HuH-7.5 (cell line): ENCODE data around the gene ANKRD10.

Experiments used
- DNase-seq: peaks from one replicate; pipeline ENCODE4 v3.0.0; 2011; ENCODE audit warnings: low spot score

The ANKRD10 gene

GRCh38 chr13:110944968-110945927 lies 30.4 kb upstream of the ANKRD10 start:
- DNase-seq = no peak

- DNase-seq = peak; percentile 29
Observed at GRCh38 chr13:110944121-110944967, 29.5 kb upstream of the ANKRD10 start.

DNA sequence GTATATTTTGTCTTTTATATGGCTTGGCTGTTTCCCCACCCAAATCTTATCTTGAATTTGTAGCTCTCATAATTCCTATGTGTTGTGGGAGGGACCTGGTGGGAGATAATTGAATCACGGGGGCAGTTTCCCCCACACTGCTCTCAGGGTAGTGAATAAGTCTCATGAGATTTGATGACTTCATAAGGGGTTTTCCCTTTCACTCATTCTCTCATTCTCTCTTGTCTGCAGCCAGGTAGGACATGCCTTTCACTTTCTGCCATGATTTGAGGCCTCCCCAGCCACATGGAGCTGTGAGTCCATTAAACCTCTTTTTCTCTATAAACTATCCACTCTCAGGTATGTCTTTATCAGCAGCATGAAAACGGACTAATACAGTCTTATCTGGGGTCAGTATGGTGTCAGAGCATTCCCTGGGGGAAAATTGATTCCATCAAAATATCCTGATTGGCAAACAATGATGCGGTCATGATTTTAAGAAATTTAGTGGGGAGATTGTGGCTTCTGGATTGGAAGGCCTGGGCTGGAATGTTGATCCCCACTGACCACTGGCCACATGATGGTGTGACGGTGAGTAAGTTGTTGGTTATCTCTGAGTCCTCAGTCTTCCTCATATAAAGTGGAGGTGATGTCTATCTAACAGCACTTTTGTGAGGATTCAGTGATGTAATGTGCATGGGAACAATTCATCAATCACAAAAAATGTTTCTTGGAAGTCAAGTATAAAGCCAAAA lies 27.5 kb upstream of the ANKRD10 start:
- no peak for DNase-seq

GRCh38 chr13:110938662-110939421 lies 24.0 kb upstream of the ANKRD10 start:
- DNase-seq = no peak

- DNase-seq = no peak
Observed at GRCh38 chr13:110937511-110938285, 22.8 kb upstream of the ANKRD10 start.

DNA sequence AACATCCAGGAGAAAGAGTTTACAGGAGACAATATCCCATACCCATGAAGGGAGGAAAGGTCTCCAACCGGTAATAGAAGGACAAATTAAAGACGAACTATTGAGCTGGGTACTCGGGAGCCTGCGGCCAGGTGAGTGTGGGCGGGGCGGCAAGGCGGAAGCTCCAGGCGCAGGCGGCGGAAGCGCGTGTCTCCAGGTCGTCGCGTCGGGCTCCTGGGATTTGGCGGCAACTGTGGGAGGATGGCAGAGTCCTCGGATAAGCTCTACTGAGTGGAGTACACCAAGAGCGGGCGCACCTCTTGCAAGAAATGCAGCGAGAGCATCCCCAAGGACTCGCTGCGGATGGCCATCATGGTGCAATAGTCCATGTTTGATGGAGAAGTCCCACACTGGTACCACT lies 21.6 kb upstream of the ANKRD10 start:
- no peak for DNase-seq

- no peak for DNase-seq
Observed at GRCh38 chr13:110932588-110932987, 17.7 kb upstream of the ANKRD10 start.

DNA sequence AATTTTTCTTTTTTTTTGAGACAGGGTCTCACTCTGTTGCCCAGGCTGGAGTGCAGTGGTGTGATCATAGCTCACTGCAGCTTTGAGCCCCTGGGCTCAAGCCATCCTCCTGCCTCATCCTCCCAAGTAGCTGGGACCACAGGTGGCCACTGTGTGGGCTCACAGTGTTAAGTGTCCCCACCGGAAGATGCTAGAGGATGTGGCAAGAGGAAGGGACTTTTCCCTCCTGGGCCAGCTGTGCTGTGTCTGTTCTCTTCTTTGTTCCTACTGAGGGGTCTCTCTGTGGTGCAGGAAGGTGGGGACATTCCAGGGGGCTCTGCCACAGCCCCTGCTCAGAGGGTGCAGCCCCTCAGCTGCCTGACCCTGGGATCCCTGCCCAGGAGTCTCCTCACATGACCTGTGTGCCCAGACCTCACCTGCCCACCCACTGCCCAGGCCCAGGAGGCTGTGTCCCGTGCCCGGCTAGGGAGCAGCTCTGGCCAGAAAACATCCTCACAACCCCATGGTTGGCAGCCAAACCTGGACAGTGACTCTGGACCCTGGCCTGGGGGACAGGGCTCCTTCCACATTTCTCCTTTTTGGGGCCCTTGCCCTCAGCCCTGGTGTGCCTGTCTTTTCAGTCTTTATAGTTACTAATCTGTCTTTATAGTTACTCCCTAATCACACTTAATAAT lies 14.4 kb upstream of the ANKRD10 start:
- no peak for DNase-seq

- DNase-seq = no peak
Observed at GRCh38 chr13:110925023-110925612, 10.2 kb upstream of the ANKRD10 start.

GRCh38 chr13:110924639-110924934 lies 9.7 kb upstream of the ANKRD10 start:
- DNase-seq = no peak

- no peak for DNase-seq
Observed at GRCh38 chr13:110923777-110924638, 9.1 kb upstream of the ANKRD10 start.

GRCh38 chr13:110923086-110923485 lies 8.2 kb upstream of the ANKRD10 start:
- DNase-seq = no peak

- DNase-seq = no peak
Observed at GRCh38 chr13:110922506-110922905, 7.6 kb upstream of the ANKRD10 start.

DNA sequence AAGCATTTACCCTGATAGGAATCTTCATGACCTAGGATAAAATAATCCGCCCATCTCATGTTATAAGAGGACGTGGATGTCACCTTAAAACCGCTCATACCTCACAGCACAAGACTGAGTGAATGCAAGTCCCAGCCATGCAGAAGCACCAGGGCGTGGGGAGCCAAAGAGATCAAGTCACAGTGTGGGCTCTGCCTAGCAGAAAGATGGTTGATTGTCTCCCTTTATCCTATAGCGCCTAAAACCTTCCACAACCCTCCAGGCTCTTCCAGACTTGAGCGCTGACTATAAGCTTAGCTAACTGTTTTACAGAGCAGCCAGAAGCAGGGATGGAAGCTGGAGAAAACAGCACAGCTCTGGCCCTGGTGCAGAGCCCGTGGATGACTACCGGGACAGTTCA lies 6.8 kb upstream of the ANKRD10 start:
- no peak for DNase-seq

- DNase-seq = no peak
Observed at GRCh38 chr13:110921209-110921608, 6.3 kb upstream of the ANKRD10 start.

DNA sequence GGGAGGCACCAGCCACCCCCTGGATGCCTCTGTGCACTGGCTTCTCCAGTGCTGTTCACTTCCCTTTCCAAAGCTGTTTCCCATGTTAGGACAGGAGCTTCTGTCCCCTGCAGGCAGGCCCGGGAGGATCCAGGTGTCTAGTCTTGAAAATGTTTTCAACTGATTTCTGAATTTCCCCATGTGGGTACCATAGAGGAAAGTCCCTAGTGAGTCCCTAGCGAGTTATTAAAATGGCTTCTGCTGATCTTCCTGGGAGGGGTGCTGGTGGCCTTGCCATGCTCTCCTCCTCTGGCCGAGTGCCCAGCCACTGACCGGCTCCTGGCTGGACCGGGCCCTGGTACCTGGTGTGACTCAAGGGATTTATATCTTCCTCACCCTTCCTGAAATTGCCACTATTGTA lies 5.2 kb upstream of the ANKRD10 start:
- no peak for DNase-seq

DNA sequence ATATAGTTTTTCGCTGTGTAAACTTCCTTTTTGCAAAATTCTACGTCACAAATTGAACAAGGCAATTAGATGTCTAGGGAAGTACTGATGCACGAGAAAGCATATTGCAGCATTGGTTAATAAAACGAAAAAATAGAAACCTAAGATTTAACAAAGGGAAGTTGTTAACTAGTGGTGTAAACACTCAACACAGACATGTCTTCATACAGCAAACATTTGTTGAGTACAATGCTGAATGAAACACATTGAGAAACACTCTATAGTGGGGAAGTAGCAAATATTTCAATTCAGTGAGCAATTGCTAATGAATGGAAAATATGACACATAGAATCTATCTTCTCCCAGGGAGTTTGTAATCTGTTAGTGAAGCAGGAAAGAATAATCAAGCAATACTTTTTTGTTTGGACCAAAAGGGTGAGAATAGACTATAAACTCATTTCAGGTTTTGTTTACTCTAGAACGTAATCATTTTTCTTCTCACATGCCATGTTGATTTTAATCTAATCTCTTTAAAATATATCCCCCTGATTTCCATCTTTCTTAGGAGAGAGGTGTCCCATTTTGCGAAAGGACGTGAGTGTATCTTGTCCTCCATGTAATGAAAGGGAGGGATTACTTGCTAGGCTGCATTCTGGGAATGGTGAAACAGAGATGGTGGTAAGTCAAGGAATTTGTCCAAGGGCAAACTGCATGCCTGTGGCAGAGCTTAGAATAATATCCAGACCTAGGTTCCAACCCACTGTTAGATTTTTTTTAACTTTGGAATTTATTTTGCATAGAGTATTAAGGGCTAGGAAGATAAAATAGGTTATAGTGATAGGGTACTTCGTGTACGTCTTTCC lies 1.7 kb upstream of the ANKRD10 start:
- no peak for DNase-seq

- DNase-seq = no peak
Observed at GRCh38 chr13:110915874-110916206, 971 bp upstream of the ANKRD10 start.
